K562 (cell line): Measurements from ENCODE around the gene GKN1. TPM values are rescaled to one million over a fixed set of nuclear protein-coding genes. Genes with fewer than 3 reads are reported as not detected.

ENCODE experiments used
- polyA plus RNA-seq, 8 experiments: library from polyadenylated mRNA; depleted of rRNA in 4 of 8; stranded (reverse) in 5 of 8; unstranded in 3 of 8; fragments of >200 nt; fragmentation: Nextera tagmentation in 2 of 8; fragmentation: Illumina TruSeq in 1 of 8; extraction: Ambion mirVana in 2 of 8; extraction: Trizol in 1 of 8; gene quantifications; 2 replicates each; pipeline versions ENCODE4 v1.2.1 to v1.2.3, GENCODE V29; 2011 to 2014; ENCODE audit warnings: inconsistent platforms in 1 of 8, missing spikeins in 1 of 8
- total RNA-seq, 7 experiments: library from RNA; depleted of rRNA in 6 of 7; stranded (reverse); fragments of >200 nt in 6 of 7; fragmentation: Illumina TruSeq in 2 of 7; extraction: Trizol in 2 of 7; gene quantifications; 2 replicates each; pipeline versions ENCODE4 v1.2.1 to v1.2.3, GENCODE V29; 2011 to 2021; ENCODE audit warnings: low replicate concordance in 1 of 7

The GKN1 gene
- total and polyA plus RNA-seq, 9 of the 15 experiments (the other 6 are each of a cell fraction or from before 2014, with no cell fraction given): not detected

Other genes starting within 250 kb of the GKN1 start
- 10.0 and 12.8 TPM in 2 replicates for gene ARHGAP25, start 239.8 kb upstream of the GKN1 start, total RNA-seq (2014; rRNA removed)
- 9.7 and 13.1 TPM in 2 replicates for gene ARHGAP25, start 239.8 kb upstream of the GKN1 start, total RNA-seq (2014; rRNA removed; fragmentation: Illumina TruSeq; extraction: Trizol)
- 9.7 and 10.7 TPM in 2 replicates for gene ARHGAP25, start 239.8 kb upstream of the GKN1 start, total RNA-seq (2015; rRNA removed; fragmentation: Illumina TruSeq; extraction: Trizol)
- 9.8 and 13.2 TPM in 2 replicates for gene ARHGAP25, start 239.8 kb upstream of the GKN1 start, total RNA-seq (2021)
- 3.7 and 12.5 TPM in 2 replicates for gene ARHGAP25, start 239.8 kb upstream of the GKN1 start, polyA plus RNA-seq (2011; rRNA removed)
- 14.8 and 16.0 TPM in 2 replicates for gene ARHGAP25, start 239.8 kb upstream of the GKN1 start, polyA plus RNA-seq (2014; fragmentation: Illumina TruSeq; extraction: Trizol)
- 1 to 10 TPM; 4.9 to 6.8 TPM for gene ARHGAP25, start 239.8 kb upstream of the GKN1 start, polyA plus RNA-seq (2014; fragmentation: Nextera tagmentation; extraction: Ambion mirVana)
- gene ARHGAP25, start 239.8 kb upstream of the GKN1 start, polyA plus RNA-seq (2014; rRNA removed): 7.7 and 11.6 TPM in 2 replicates
- 0.59 and 0.69 TPM in 2 replicates for gene BMP10, start 103.2 kb upstream of the GKN1 start, total RNA-seq (2014; rRNA removed)
- 0.73 and 1.3 TPM in 2 replicates for gene BMP10, start 103.2 kb upstream of the GKN1 start, total RNA-seq (2014; rRNA removed; fragmentation: Illumina TruSeq; extraction: Trizol)
- gene BMP10, start 103.2 kb upstream of the GKN1 start, total RNA-seq (2015; rRNA removed; fragmentation: Illumina TruSeq; extraction: Trizol): 0.43 and 0.45 TPM in 2 replicates
- 0.89 and 0.91 TPM in 2 replicates for gene BMP10, start 103.2 kb upstream of the GKN1 start, total RNA-seq (2021)
- gene BMP10, start 103.2 kb upstream of the GKN1 start, polyA plus RNA-seq (2011; rRNA removed): 0.18 and 0.40 TPM in 2 replicates
- gene BMP10, start 103.2 kb upstream of the GKN1 start, polyA plus RNA-seq (2014; fragmentation: Illumina TruSeq; extraction: Trizol): 0.73 and 1.2 TPM in 2 replicates
- gene BMP10, start 103.2 kb upstream of the GKN1 start, polyA plus RNA-seq (2014; fragmentation: Nextera tagmentation; extraction: Ambion mirVana): under 1 TPM; 0.11 to 0.29 TPM
- gene BMP10, start 103.2 kb upstream of the GKN1 start, polyA plus RNA-seq (2014; rRNA removed): 0.15 and 1.1 TPM in 2 replicates
- not detected in 2 replicates for gene GKN2, start 21.7 kb upstream of the GKN1 start, total RNA-seq (2014; rRNA removed)
- gene GKN2, start 21.7 kb upstream of the GKN1 start, total RNA-seq (2014; rRNA removed; fragmentation: Illumina TruSeq; extraction: Trizol): not detected in 2 replicates
- gene GKN2, start 21.7 kb upstream of the GKN1 start, total RNA-seq (2015; rRNA removed; fragmentation: Illumina TruSeq; extraction: Trizol): not detected in 2 replicates
- not detected in 2 replicates for gene GKN2, start 21.7 kb upstream of the GKN1 start, total RNA-seq (2021)
- not detected in 2 replicates for gene GKN2, start 21.7 kb upstream of the GKN1 start, polyA plus RNA-seq (2011; rRNA removed)
- not detected in 2 replicates for gene GKN2, start 21.7 kb upstream of the GKN1 start, polyA plus RNA-seq (2014; fragmentation: Illumina TruSeq; extraction: Trizol)
- not detected for gene GKN2, start 21.7 kb upstream of the GKN1 start, polyA plus RNA-seq (2014; fragmentation: Nextera tagmentation; extraction: Ambion mirVana)
- gene GKN2, start 21.7 kb upstream of the GKN1 start, polyA plus RNA-seq (2014; rRNA removed): not detected in 2 replicates
- gene ANTXR1, start 38.5 kb downstream of the GKN1 start, total RNA-seq (2014; rRNA removed): 0.45 and 1.00 TPM in 2 replicates
- 0.33 and 0.35 TPM in 2 replicates for gene ANTXR1, start 38.5 kb downstream of the GKN1 start, total RNA-seq (2014; rRNA removed; fragmentation: Illumina TruSeq; extraction: Trizol)
- gene ANTXR1, start 38.5 kb downstream of the GKN1 start, total RNA-seq (2015; rRNA removed; fragmentation: Illumina TruSeq; extraction: Trizol): 0.41 and 0.54 TPM in 2 replicates
- gene ANTXR1, start 38.5 kb downstream of the GKN1 start, total RNA-seq (2021): 0.87 and 0.98 TPM in 2 replicates
- 0.13 and 0.19 TPM in 2 replicates for gene ANTXR1, start 38.5 kb downstream of the GKN1 start, polyA plus RNA-seq (2011; rRNA removed)
- gene ANTXR1, start 38.5 kb downstream of the GKN1 start, polyA plus RNA-seq (2014; fragmentation: Illumina TruSeq; extraction: Trizol): 0.24 and 0.58 TPM in 2 replicates
- under 1 TPM; 0.07 to 0.15 TPM for gene ANTXR1, start 38.5 kb downstream of the GKN1 start, polyA plus RNA-seq (2014; fragmentation: Nextera tagmentation; extraction: Ambion mirVana)
- gene ANTXR1, start 38.5 kb downstream of the GKN1 start, polyA plus RNA-seq (2014; rRNA removed): 0.23 and 0.62 TPM in 2 replicates